Loucy (cell line): ENCODE data around the gene MYCN.

Experiments used
- H2AFZ ChIP-seq: fragments of 200-600 bp; sonication (generic); 2 replicates; pipeline ENCODE4 v1.6.0; 2016; ENCODE audit warnings: antibody characterized with exemption, mild to moderate bottlenecking, low read length, moderate library complexity
- H3F3A ChIP-seq: fragments of 200-600 bp; 2 replicates; pipeline ENCODE4 v1.6.0; 2016; ENCODE audit warnings: antibody characterized with exemption, low read depth, mild to moderate bottlenecking
- H3K27me3 ChIP-seq: fragments of 200-600 bp; sonication (generic); 2 replicates; pipeline ENCODE4 v1.6.1; 2014; ENCODE audit warnings: low read length, mild to moderate bottlenecking; ENCODE audit not compliant: insufficient read depth, poor library complexity, severe bottlenecking
- H3K36me3 ChIP-seq: fragments of 200-600 bp; sonication (generic); 2 replicates; pipeline ENCODE4 v1.6.1; 2016; ENCODE audit warnings: low read length; ENCODE audit not compliant: insufficient read depth
- H3K4me1 ChIP-seq: fragments of 200-600 bp; sonication (generic); 2 replicates; pipeline ENCODE4 v1.5.1; 2014; ENCODE audit warnings: low read length, mild to moderate bottlenecking; ENCODE audit not compliant: insufficient read depth, poor library complexity, severe bottlenecking
- H3K4me2 ChIP-seq: fragments of 200-600 bp; sonication (generic); 2 replicates; pipeline ENCODE4 v1.6.0; 2014; ENCODE audit warnings: antibody characterized with exemption, low read length, low read depth, mild to moderate bottlenecking; ENCODE audit not compliant: poor library complexity, severe bottlenecking
- H3K4me3 ChIP-seq: fragments of 200-600 bp; sonication (generic); 2 replicates; pipeline ENCODE4 v1.5.1; 2014; ENCODE audit warnings: low read length, mild to moderate bottlenecking, mixed read lengths; ENCODE audit not compliant: poor library complexity, severe bottlenecking
- H3K79me2 ChIP-seq: fragments of 200-600 bp; sonication (generic); 2 replicates; pipeline ENCODE4 v1.6.1; 2014; ENCODE audit warnings: low read length; ENCODE audit not compliant: insufficient read depth
- H3K9ac ChIP-seq: fragments of 200-600 bp; sonication (generic); 2 replicates; pipeline ENCODE4 v1.6.0; 2014; ENCODE audit warnings: mild to moderate bottlenecking, low read depth, low read length, moderate library complexity; ENCODE audit not compliant: poor library complexity, severe bottlenecking
- H3K9me2 ChIP-seq: fragments of 200-600 bp; sonication (generic); replicated peaks from 2 replicates; pipeline ENCODE4 v1.6.1; 2016; ENCODE audit warnings: low read depth, low read length, mixed read lengths
- H3K9me3 ChIP-seq: fragments of 200-600 bp; sonication (generic); 2 replicates; pipeline ENCODE4 v1.6.1; 2014; ENCODE audit warnings: mild to moderate bottlenecking, antibody characterized with exemption, low read length, low read depth; ENCODE audit not compliant: insufficient read depth
- H4K20me1 ChIP-seq: fragments of 200-600 bp; sonication (generic); 2 replicates; pipeline ENCODE4 v1.6.0; 2014; ENCODE audit warnings: antibody characterized with exemption, low read length, mild to moderate bottlenecking; ENCODE audit not compliant: insufficient read depth, poor library complexity, severe bottlenecking
- EZH2phosphoT487 ChIP-seq: fragments of 200-600 bp; IDR thresholded peaks from 2 replicates; pipeline ENCODE4 v1.6.1; 2018; ENCODE audit warnings: antibody characterized with exemption, mild to moderate bottlenecking, moderate library complexity, borderline replicate concordance
- TF ChIP-seq, protein P1 (sequence below): fragments of 200-600 bp; sonication (generic); conservative IDR thresholded peaks from 2 replicates; pipeline ENCODE4 v1.5.1; 2014; ENCODE audit warnings: mild to moderate bottlenecking, antibody characterized with exemption, low read length

Gene MYCN

GRCh38 chr2:15906778-15907177 is 33.6 kb upstream of the MYCN start:
- Histone ChIP-seq H4K20me1 (no peaks in the 10 kb centered on the region), H3K36me3 (no peaks in the 10 kb centered on the region), H3F3A (no peaks in the 10 kb centered on the region), H3K4me1 (no peaks in the 10 kb centered on the region), H3K4me3 (no peak overlapping the region), H3K9me2 (no peaks in the 10 kb centered on the region), H3K4me2 (no peak overlapping the region), H3K9me3 (no peaks in the 10 kb centered on the region), H3K27me3 (no peaks in the 10 kb centered on the region), H2AFZ (no peak overlapping the region), H3K9ac (no peak overlapping the region), H3K79me2 (no peaks in the 10 kb centered on the region)
- TF ChIP-seq, protein P1, sequence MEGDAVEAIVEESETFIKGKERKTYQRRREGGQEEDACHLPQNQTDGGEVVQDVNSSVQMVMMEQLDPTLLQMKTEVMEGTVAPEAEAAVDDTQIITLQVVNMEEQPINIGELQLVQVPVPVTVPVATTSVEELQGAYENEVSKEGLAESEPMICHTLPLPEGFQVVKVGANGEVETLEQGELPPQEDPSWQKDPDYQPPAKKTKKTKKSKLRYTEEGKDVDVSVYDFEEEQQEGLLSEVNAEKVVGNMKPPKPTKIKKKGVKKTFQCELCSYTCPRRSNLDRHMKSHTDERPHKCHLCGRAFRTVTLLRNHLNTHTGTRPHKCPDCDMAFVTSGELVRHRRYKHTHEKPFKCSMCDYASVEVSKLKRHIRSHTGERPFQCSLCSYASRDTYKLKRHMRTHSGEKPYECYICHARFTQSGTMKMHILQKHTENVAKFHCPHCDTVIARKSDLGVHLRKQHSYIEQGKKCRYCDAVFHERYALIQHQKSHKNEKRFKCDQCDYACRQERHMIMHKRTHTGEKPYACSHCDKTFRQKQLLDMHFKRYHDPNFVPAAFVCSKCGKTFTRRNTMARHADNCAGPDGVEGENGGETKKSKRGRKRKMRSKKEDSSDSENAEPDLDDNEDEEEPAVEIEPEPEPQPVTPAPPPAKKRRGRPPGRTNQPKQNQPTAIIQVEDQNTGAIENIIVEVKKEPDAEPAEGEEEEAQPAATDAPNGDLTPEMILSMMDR, result no peak
- TF ChIP-seq EZH2phosphoT487, result no peak

- H3K36me3 ChIP-seq, result no peaks in the 10 kb centered on the region
Measured at GRCh38 chr2:15907461-15908324, 32.7 kb upstream of the MYCN start.

DNA sequence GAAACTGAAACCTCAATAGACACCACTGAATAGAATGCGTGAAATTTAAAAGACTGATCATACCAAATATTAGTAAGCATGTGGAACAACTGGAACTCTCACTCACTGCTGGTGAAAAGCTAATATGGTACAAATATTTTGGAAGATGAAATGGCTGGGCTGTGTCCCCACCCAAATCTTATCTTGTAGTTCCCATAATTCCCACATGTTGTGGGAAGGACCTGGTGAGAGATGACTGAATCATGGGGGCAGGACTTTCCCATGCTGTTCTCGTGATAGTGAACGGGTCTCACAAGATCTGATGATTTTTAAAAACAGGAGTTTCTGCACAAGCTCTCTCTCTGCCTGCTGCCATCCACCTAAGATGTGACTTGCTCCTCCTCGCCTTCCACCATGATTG is 32.0 kb upstream of the MYCN start:
- Histone ChIP-seq H3K36me3 (no peaks in the 10 kb centered on the region), H3F3A (no peaks in the 10 kb centered on the region), H4K20me1 (no peaks in the 10 kb centered on the region), H3K4me1 (no peaks in the 10 kb centered on the region), H3K4me2 (no peak overlapping the region), H3K9me2 (no peaks in the 10 kb centered on the region), H3K27me3 (no peaks in the 10 kb centered on the region), H3K9me3 (no peaks in the 10 kb centered on the region), H3K4me3 (no peak overlapping the region), H2AFZ (no peak overlapping the region), H3K79me2 (no peaks in the 10 kb centered on the region), H3K9ac (no peak overlapping the region)
- TF ChIP-seq, protein P1, result no peak
- TF ChIP-seq EZH2phosphoT487, result no peak

More at GRCh38 chr2:15907461-15908324, 32.7 kb upstream of the MYCN start:
- Histone ChIP-seq H4K20me1 (no peaks in the 10 kb centered on the region), H3K79me2 (no peaks in the 10 kb centered on the region), H2AFZ (no peak overlapping the region), H3K9me3 (no peaks in the 10 kb centered on the region), H3K4me1 (no peaks in the 10 kb centered on the region), H3K9me2 (no peaks in the 10 kb centered on the region), H3K9ac (no peak overlapping the region), H3F3A (no peaks in the 10 kb centered on the region), H3K4me3 (no peak overlapping the region), H3K4me2 (no peak overlapping the region), H3K27me3 (no peaks in the 10 kb centered on the region)
- TF ChIP-seq, protein P1, result no peak
- TF ChIP-seq EZH2phosphoT487, result no peak
